GM21528 (cell line): Measurements from ENCODE around the gene ORAI2.
"Not testable (repeated sequence)": the region's sequence is repeated elsewhere in the genome, so short reads cannot be mapped to it uniquely, and the experiment has no call there.

ENCODE experiments used
- ATAC-seq: cut with Tn5 transposase; IDR thresholded peaks from one replicate; pipeline ENCODE4 v1.9.1; 2021; ENCODE audit warnings: mild to moderate bottlenecking, moderate library complexity; ENCODE audit not compliant: unreplicated experiment, low FRiP score

ORAI2 gene

DNA sequence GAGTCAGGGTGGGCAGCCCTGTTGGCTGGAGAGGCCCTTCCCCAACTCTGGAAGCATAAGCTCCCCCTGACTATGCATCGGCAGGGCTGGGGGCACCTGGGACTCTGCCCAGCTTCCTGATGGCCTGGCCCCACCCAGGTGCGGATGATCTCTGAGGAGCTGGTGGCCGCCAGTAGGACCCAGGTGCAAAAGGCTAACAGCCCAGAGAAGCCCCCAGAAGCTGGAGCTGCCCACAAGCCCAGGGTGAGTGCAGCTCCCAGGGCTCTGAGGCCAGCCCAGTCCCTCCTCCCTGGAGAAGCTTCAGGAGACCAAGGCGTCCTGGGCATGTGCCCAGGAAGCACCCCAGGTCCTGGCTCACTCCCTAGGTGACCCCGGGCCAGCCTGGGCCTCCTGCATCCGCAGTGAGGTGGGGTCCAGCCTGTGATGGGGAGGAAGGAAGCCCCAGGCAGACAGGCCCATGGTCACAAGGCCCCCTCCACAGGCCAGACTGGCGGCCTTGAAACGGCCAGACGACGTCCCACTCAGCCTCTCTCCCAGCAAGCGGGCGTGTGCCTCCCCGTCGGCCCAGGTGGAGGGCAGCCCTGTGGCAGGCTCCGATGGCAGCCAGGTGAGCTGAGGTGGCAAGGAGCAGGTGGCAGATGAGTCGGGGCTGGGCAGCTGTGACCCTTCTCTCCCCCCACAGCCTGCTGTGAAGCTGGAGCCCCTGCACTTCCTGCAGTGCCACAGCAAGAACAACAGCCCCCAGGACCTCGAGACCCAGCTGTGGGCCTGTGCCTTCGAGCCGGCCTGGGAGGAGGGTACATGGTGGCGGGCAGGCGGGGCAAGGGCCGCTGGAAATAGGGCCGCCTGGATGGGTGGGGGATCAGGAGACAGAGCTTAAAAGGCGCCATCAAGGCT is 34.5 kb downstream of the ORAI2 start:
- no peak for ATAC-seq

- ATAC-seq = no peak
Observed at GRCh38 chr7:102468478-102469350, 35.3 kb downstream of the ORAI2 start.

GRCh38 chr7:102469351-102469971 is 36.1 kb downstream of the ORAI2 start:
- no peak for ATAC-seq

DNA sequence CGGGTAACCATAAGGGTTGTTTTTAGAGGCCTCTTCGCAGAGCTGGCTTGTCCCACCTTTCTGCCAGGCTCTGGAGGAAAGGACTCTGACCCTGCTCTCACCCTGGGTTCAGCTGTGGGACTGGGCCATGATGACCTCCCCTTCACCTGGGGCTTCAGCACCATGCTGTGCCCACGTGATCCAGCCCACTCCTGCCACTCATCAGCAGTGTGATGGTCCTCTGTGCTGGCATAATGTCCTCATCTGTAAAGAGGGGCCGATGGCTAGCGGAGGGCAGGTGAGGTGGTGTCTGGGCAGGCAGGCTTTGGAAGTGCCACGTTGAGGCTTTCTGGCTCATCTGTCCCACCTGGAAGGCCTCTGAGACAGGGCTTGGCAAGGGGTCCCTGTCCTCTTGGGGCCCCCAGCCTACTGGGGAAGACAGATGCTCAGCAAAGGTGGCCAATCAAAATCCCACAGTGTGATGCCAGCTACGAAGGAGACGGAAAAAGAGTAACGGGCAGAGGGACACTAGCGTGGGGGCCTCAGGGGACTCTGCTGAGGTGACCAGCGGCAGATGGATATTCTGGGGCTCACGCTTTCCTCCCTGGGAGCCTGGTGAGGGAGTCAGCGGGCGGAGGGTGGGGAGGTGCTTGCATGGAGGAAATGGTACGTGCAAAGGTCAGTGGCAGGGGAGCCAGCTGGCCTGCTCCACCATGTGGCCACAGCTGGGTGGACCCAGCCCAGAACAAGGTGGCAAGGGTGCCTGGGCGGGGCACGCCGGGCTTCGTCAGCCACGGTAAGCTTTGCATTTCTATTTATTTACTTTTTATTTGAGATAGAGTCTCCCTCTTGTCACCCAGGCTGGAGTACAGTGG is 36.8 kb downstream of the ORAI2 start:
- no peak for ATAC-seq

DNA sequence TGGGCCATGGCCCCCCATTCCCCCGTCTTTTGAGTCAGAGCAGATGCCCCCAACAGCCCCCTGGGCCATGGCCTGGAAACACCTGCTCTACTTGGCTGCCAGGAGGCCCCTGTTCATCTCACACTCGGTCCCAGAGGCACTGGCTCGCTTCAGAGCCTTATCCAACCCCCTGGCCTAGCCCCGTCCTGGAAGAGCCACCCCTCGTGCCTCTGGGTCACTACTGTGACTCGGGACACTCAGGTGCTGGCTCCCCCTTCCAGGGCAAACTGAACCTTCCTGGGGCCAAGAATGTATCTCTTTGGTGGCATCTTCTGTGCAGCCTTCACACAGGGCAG is 38.4 kb downstream of the ORAI2 start:
- no peak for ATAC-seq

DNA sequence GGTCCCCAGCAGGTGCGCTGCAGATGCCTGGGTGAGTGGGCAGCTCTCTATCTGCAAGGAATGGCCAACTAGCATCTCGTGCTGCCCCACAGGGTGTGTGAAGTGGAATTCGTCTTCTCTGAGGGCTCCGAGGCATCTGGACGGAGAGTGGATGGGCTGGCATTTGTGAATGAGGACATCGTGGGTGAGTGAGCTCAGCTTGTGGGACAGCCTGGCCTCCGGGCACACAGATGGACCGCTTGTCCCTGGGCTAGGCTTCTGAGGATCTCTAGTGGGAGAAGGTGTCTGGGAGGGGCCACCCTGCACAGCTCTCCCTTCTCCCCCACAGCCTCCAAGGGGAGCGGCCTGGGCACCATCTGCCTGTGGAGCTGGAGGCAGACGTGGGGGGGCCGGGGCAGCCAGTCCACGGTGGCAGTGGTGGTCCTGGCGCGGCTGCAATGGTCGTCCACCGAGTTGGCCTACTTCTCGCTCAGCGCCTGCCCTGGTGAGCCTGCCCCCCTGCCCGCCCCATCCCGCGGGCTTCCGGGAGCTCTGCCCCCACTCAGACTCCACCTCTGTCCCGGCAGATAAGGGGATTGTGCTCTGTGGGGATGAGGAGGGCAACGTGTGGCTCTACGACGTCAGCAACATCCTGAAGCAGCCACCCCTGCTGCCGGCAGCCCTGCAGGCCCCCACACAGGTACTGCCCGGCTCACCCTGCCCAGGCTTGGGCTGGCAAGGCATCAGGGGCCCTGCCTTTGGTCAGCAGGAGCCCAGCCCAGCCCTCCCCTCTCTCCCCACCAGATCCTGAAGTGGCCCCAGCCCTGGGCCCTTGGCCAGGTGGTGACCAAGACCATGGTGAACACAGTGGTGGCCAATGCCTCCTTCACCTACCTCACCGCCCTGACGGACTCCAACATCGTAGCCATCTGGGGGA is 39.0 kb downstream of the ORAI2 start:
- ATAC-seq = no peak

GRCh38 chr7:102473271-102473991 is 40.1 kb downstream of the ORAI2 start:
- ATAC-seq = no peak

DNA sequence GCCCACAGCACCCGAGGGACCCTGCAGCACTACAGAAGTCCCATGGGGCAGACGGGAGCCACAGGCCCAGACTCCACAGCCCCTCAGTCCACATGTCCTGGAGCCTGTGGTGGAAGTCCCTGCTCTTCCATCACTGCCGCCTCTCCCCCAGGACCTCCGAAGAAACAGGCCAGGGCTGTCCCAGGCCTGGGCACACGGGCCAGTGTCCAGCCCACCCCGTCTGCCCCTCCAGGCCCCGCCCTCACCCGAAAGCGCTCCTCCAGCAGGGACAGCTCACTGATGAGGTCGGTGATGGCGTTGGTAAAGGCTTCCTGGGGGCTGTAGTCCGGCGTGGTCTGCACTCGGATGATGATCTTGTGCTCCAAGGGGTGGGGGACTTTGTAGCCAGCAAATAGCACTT is 40.7 kb downstream of the ORAI2 start:
- ATAC-seq = not testable (repeated sequence)

- not testable (repeated sequence) for ATAC-seq
Observed at GRCh38 chr7:102474736-102475435, 41.5 kb downstream of the ORAI2 start.

DNA sequence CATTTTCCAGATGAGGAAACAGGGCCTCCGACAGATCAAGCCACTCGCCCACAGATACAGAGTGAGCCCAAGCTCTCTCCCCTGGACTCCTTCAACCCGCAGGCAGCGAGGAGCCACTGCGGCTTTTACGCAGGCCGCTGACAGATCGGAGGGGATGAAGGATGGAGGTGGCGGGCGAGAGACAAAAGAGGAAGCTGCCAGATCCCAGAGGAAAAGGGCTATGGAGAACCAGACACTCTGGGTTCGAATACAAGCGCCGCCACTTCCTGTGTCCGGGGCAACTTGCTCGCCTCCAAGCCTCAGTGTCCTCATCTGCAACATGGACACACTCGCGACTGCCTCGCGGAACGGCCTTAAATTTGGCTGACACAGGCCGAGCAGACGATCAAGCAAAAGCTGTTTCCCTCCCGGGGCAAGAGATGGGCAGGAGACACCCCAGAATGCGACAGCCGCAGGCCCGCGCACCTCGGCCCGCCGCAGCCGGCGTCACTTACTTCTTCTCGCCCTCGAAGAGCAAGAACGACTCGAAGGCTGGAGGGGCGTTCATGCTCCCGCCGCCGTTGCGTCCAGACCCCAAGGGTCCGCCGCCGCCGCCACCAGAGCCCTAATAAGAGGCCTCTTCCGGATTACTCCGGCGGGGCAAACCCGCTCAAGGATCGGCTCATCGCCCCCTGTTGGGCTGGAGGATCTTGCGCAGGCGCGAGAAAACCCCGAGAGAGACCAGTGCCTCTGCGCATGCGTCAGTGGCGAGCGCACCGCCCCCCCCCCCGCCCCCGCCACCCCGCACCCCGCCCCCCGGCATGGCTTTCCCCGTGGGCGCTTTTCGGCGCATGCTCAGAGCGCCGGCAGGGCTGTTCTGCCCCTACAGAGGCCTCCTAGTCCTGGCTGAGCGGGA is 45.2 kb downstream of the ORAI2 start, which contains the start of gene POLR2J:
Gene POLR2J (minus strand): TSS at position 609 of the 895 bp plus-strand sequence. CDS start 62 bp downstream, at position 547.
- peak; percentile 81 for ATAC-seq

DNA sequence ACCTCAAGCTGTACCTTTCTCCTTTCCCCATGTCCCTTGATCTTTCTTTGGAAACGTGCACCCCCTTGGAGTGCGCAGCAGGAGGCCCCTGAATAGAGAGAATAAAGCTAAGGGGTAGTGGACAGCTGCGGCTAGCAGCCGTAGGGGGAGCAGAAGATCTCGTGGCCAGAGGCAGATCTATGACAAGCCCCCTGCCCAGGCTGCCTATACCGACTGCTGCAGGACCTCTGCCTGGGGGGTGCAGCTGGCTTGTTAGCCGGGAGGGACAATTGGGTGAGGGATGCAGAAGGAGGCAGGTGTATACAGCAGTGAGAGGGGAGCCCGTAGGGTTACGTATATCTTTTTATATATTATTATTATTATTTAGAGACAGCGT is 45.8 kb downstream of the ORAI2 start:
- ATAC-seq = peak; percentile 31

DNA sequence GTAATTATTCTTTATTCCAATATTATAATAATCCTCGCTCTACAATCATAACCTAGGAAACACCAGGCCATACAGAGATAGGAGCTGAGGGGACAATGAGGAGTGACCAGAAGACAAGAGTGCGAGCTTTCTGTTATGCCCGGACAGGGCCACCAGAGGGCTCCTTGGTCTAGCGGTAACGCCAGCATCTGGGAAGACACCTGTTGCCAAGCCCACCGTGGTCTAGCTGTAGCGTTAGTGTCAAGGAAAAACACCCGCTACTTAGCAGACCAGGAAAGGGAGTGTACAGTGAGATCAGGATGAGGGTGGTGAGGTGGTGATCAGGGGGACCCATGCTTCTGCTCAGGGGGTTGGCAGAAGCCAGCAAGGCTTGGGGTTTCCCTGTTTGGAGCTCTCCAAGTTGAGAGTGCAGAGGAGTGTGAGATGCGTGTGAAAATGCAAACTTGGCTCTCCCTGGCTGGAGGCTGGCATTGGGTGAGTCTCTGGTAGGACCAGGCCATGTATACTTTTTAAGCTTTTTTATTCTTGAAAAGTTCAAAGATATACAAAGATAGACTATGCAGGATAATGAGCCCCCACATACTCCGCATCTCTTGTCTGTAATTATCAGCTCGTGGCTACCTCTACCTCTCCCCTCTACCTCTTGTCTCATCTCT is 46.7 kb downstream of the ORAI2 start:
- not testable (repeated sequence) for ATAC-seq

- not testable (repeated sequence) for ATAC-seq
Observed at GRCh38 chr7:102481962-102482361, 48.6 kb downstream of the ORAI2 start.

DNA sequence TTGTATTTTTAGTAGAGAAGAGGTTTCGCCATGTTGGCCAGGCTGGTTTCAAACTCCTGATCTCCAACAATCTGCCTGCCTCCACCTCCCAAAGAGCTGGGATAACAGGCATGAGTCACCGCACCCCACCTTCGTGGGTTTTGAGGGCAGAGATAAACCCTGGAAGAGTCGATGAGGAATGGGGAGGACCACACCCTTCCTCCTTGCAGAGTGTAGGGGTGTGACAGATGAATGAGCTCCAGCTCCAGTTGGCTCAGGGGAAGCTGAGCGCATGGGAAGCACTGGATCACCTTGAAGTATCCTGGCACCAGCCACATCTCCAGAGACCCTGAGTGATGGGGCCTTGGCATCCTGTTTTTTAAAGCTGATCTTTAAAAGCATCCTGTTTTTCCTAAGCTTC is 50.9 kb downstream of the ORAI2 start:
- not testable (repeated sequence) for ATAC-seq

DNA sequence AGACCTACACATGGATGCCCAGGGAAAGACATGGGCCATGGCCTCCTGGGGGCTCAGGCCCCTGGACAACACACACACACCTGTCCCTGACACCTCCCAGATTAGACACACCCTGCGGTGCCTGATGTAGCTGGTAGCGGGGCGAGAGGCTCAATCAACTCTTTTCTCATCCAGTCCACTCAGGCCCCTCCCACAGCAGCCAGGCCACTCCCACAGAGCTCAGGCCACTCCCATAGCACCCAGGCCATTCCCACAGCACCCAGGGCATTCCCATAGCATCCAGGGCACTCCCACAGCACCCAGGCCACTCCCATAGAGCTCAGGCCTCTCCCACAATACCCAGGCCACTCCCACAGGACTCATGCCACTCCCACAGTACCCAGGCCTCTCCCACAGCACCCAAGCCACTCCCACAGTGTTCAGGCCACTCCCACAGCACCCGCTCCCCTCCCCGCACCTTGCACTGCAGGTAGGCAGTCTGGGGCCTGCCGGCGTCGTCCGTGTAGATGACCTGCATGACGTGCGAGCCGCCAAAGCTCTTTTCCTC is 57.2 kb downstream of the ORAI2 start:
- peak; percentile 41 for ATAC-seq
